Stimulated activated naive B cell treated with anti-CD40 and anti-IgM and Interleukin-4, amounts not matched to agents 10 μg/mL and 1 μg/mL and 100 μg/mL, for 72 hours (primary cell): ENCODE results near the gene SLC10A6.

Experiments used
- ATAC-seq, 2 donors: fragments of 150-1000 bp; cut with Tn5 transposase; replicated peaks; 2 replicates each; pipeline ENCODE4 v1.10.0; 2021; ENCODE audit warnings: moderate library complexity in 1 of 2
- DNase-seq: peaks from one replicate; pipeline ENCODE4 v3.0.0; 2021
- H3K27ac Mint-ChIP-seq: one replicate; pipeline ENCODE4 v1.8.0; 2022; ENCODE audit warnings: mild to moderate bottlenecking, mixed read lengths
- H3K27me3 Mint-ChIP-seq, 2 donors: one replicate each; pipeline ENCODE4 v1.8.0; 2022; ENCODE audit warnings: mixed read lengths in 2 of 2
- H3K36me3 Mint-ChIP-seq, 2 donors: one replicate each; pipeline ENCODE4 v1.8.0; 2022; ENCODE audit warnings: mixed read lengths in 2 of 2, mild to moderate bottlenecking in 1 of 2
- H3K4me1 Mint-ChIP-seq, 2 donors: one replicate each; pipeline ENCODE4 v1.8.0; 2022; ENCODE audit warnings: mixed read lengths in 2 of 2, mild to moderate bottlenecking in 1 of 2
- H3K4me3 Mint-ChIP-seq, 2 donors: one replicate each; pipeline ENCODE4 v1.8.0; 2022; ENCODE audit warnings: mild to moderate bottlenecking in 2 of 2, mixed read lengths in 2 of 2, moderate library complexity in 1 of 2
- H3K9me3 Mint-ChIP-seq, 2 donors: one replicate each; pipeline ENCODE4 v1.8.0; 2022; ENCODE audit warnings: mixed read lengths in 2 of 2, mild to moderate bottlenecking in 1 of 2

Gene SLC10A6

DNA sequence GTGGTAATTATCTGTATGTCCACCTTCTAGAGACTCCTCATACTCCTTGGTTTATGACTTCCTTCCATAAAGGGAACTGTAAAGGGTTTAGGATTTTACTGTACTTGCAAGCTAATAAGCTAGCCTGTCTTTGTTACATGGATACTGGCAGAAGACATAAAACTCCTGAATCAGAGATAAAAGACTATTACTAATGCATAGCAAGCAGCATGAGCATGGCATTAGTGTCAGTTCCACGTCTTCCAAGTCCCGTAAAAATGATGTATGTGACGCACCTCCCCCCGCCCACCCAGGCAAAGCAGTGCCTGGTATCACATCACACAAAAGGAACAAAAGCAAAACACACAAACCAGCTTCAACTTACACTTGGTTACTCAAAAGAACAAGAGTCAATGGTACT, 71.0 kb downstream of the SLC10A6 start:
- H3K9me3 Mint-ChIP-seq: peaks cover 0 to 1% of the 10 kb centered on the region in 2 donors
- DNase-seq: no peak
- no peak for ATAC-seq
- peaks cover 0 to 5% of the 10 kb centered on the region in 2 donors for H3K27me3 Mint-ChIP-seq
- no peak overlapping the region for H3K27ac Mint-ChIP-seq
- H3K36me3 Mint-ChIP-seq: peaks cover 0 to 2% of the 10 kb centered on the region in 2 donors
- no peaks in the 10 kb centered on the region for H3K4me1 Mint-ChIP-seq
- no peak overlapping the region for H3K4me3 Mint-ChIP-seq

- Mint-ChIP-seq H3K4me1 (no peaks in the 10 kb centered on the region), H3K9me3 (peaks cover 0 to 1% of the 10 kb centered on the region in 2 donors), H3K27ac (no peak overlapping the region), H3K36me3 (peaks cover 0 to 2% of the 10 kb centered on the region in 2 donors), H3K4me3 (no peak overlapping the region), H3K27me3 (peaks cover 0 to 5% of the 10 kb centered on the region in 2 donors)
- DNase-seq: no peak
- ATAC-seq: no peak
These were observed 74.1 kb downstream of the SLC10A6 start for GRCh38 chr4:86775061-86775460.
